Chondrocyte (in vitro differentiated cells): Measurements from ENCODE around the gene LPCAT1. TPM values are rescaled to one million over a fixed set of nuclear protein-coding genes. Genes with fewer than 3 reads are reported as not detected.

Experiments
- DNase-seq: peaks from one replicate; pipeline ENCODE4 v3.0.0; 2021; ENCODE audit warnings: mixed read lengths, low spot score
- H3K27ac Mint-ChIP-seq: one replicate; pipeline ENCODE4 v1.8.0; 2021; ENCODE audit warnings: mild to moderate bottlenecking, moderate library complexity, mixed read lengths; ENCODE audit not compliant: unreplicated experiment
- H3K27me3 Mint-ChIP-seq: 2 replicates; pipeline ENCODE4 v1.8.0; 2021; ENCODE audit warnings: low read depth, mixed read lengths
- H3K36me3 Mint-ChIP-seq: 2 replicates; pipeline ENCODE4 v1.8.0; 2021; ENCODE audit warnings: low read depth, mixed read lengths
- H3K4me1 Mint-ChIP-seq: 2 replicates; pipeline ENCODE4 v1.8.0; 2021; ENCODE audit warnings: low read depth, mild to moderate bottlenecking, mixed read lengths
- H3K4me3 Mint-ChIP-seq: one replicate; pipeline ENCODE4 v1.8.0; 2021; ENCODE audit warnings: mild to moderate bottlenecking, moderate library complexity, mixed read lengths; ENCODE audit not compliant: unreplicated experiment
- H3K9me3 Mint-ChIP-seq: 2 replicates; pipeline ENCODE4 v1.8.0; 2021; ENCODE audit warnings: low read depth, mixed read lengths
- total RNA-seq: library from RNA; stranded (reverse); gene quantifications from 3 replicates; pipeline ENCODE4 v1.2.1, GENCODE V29; 2021
- TF ChIP-seq, protein P1 (sequence below): fragments of 200-600 bp; sonication (generic); IDR thresholded peaks from 2 replicates; pipeline ENCODE4 v1.5.0; 2021; ENCODE audit warnings: antibody characterized with exemption, mild to moderate bottlenecking, moderate library complexity

The LPCAT1 gene
- total RNA-seq, 1 donor from 2014 or later: 49.4 TPM

DNA sequence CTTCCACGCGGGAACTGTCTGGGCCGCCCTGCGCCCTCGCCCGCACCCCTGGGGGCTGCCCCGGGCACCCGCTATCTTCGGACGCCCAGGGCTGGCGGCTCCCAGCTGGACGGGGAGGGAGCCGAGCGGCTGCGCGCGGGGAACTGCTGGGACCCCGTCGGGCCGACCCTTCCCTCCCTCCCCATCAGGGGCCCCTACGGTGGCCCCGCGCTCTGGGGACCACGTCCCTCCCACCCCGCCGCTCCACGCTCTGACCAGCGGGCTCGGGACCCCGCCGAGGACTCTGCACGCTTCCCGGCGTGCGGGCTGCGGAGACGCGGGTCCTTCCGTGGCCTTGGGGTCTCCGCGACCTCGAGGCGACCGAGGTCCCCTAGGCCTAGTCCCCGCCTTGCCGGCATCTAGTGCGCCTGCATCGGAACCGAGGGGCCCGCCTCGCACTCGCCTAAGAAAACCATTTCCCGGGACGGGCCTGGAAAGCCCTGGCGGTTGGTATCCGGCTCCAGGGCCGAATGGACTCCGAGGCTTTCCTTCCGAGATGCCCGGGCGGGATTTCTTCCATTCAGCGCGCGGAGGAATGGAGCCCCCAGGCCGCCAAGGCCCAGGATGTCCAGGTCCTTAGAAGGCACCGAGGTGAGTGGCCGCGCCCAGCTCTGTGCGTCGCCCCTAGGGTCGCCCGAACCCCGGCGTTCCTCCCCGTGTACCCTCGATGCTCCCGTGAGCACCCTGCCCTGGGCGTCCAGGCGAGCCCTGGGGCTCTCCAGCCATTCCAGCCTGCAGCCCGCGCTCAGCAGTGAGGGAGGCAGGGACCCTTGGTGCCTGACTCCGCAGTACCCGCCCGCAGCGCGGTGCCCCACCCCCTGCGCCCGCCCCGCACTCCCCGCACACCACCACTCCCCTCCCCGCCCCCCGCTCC lies 77.8 kb downstream of the LPCAT1 start:
- DNase-seq: peak; percentile 86
- no peak overlapping the region for H3K27ac Mint-ChIP-seq
- peaks cover 6% of the 10 kb centered on the region for H3K4me1 Mint-ChIP-seq
- H3K4me3 Mint-ChIP-seq: no peak overlapping the region
- H3K36me3 Mint-ChIP-seq: peaks cover 2% of the 10 kb centered on the region
- no peaks in the 10 kb centered on the region for H3K9me3 Mint-ChIP-seq
- TF ChIP-seq, protein P1, sequence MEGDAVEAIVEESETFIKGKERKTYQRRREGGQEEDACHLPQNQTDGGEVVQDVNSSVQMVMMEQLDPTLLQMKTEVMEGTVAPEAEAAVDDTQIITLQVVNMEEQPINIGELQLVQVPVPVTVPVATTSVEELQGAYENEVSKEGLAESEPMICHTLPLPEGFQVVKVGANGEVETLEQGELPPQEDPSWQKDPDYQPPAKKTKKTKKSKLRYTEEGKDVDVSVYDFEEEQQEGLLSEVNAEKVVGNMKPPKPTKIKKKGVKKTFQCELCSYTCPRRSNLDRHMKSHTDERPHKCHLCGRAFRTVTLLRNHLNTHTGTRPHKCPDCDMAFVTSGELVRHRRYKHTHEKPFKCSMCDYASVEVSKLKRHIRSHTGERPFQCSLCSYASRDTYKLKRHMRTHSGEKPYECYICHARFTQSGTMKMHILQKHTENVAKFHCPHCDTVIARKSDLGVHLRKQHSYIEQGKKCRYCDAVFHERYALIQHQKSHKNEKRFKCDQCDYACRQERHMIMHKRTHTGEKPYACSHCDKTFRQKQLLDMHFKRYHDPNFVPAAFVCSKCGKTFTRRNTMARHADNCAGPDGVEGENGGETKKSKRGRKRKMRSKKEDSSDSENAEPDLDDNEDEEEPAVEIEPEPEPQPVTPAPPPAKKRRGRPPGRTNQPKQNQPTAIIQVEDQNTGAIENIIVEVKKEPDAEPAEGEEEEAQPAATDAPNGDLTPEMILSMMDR: no peak
- H3K27me3 Mint-ChIP-seq: peaks cover 67% of the 10 kb centered on the region

DNA sequence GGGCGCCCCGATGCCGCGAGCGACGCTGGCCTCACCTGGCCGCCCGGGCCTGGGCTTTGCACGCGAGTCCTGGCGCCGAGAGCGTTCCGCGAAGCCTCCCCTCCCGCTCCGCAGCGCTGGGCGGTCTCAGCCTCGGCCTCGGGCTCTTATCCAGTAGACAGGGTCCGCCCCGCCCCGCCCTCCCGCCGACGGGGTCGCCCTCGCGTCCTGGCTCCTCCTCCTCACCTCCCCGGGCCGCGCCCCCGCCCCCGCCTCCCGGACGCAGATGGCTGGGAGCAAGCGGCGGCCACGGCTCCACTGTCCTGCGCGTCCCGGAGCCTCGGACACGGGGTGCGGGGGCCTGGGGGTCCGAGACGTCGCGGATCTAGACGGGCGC lies 78.5 kb downstream of the LPCAT1 start, which contains the start of gene SLC6A3:
SLC6A3 (minus strand) TSS at position 128 of the 376 bp plus-strand sequence. CDS start 2,243 bp downstream, outside the sequence.
- peak within 1 kb of the TSS; percentile 22 for H3K4me3 Mint-ChIP-seq

DNA sequence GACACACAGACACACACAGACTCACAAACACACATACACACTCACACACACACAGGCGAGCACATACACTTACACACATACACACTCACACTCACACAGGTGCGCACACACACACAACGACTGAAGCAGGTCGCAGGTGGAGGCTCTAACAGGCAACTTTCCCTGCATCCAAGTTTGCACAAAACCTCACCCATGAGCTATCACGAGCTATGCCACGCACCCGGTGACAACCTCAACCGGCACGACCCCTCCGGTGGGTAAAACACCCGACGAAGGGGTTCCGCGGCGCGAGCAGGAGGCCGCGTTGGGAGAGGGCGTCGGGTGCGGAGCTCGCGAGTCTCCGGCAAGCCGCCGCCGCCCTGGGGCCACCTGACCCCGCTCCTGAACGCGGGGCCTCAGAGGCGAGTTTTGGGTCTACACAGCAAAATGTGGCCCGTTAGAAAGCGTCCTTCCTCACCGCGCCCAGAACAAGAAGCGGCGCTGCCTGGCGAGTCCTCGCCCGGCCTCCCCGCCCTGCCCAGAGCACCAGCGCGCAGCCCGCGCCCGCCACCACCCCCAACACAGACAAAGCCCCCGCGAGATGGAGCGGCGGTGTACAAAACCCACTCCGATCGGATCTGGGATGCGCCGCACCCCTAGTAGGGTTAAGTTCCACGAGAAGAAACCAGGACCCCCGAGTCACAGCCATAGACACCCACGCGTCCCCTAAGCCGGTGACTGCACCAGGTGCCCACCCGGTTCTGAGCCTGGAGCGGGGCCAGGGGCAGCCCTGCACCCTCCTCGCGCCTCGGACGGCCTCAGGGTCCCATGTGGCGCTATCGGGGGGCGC lies 79.2 kb downstream of the LPCAT1 start:
- peak; percentile 62 for DNase-seq
- Mint-ChIP-seq H3K27me3 (peaks cover 64% of the 10 kb centered on the region), H3K4me1 (peaks cover 6% of the 10 kb centered on the region), H3K36me3 (peaks cover 4% of the 10 kb centered on the region), H3K4me3 (peak overlapping the region; percentile 22), H3K27ac (no peak overlapping the region), H3K9me3 (peaks cover 9% of the 10 kb centered on the region)
- TF ChIP-seq, protein P1: no peak

More for the DNA sequence above, 78.5 kb downstream of the LPCAT1 start, which contains the start of gene SLC6A3:
- Mint-ChIP-seq H3K36me3 (peaks cover 2% of the 10 kb centered on the region), H3K27me3 (peaks cover 66% of the 10 kb centered on the region), H3K4me1 (peaks cover 6% of the 10 kb centered on the region), H3K9me3 (peaks cover 5% of the 10 kb centered on the region), H3K27ac (no peak within 1 kb of the TSS)
- no peak for DNase-seq
- TF ChIP-seq, protein P1: no peak

DNA sequence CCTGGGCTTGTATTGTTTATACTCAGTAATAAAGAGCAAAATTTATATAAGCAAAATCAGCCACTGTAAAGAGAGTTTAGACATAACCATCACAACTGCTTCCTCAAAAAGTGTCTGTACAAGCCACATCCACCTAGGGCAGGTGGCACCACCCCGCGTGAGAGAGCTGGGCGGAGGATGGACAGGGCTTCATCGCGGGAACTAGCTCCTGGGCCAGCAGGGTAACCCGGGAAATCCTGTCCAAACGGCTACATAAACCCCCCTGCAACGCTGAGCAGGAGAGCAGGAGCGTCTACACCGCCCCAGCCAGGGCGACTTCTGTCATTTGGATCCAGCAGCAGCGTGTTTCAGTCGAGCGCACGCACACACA lies 79.8 kb downstream of the LPCAT1 start:
- Mint-ChIP-seq H3K9me3 (peaks cover 9% of the 10 kb centered on the region), H3K4me1 (peaks cover 6% of the 10 kb centered on the region), H3K36me3 (peaks cover 4% of the 10 kb centered on the region), H3K27me3 (peaks cover 62% of the 10 kb centered on the region), H3K4me3 (no peak overlapping the region), H3K27ac (no peak overlapping the region)
- peak; percentile 59 for DNase-seq
- TF ChIP-seq, protein P1: no peak

DNA sequence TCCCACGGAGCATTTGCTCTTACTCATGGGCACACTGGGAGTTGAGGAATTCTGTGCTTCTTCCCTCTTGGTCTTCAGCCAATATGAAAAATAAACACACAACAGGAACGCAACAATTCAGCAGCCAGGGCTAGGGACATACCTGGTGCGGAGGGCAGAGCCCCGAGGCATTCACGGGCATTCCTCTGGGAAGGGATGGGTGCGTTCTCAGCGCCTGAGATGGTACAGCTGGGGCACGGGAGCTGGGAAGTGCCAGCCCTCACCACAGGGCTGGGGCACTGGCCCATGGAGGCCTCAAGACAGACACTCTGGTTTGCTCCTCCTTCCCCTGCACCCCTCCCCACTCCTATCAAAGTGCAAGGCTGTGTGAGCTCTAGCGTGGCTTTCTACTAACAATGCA lies 80.6 kb downstream of the LPCAT1 start:
- peaks cover 62% of the 10 kb centered on the region for H3K27me3 Mint-ChIP-seq
- H3K4me3 Mint-ChIP-seq: no peak overlapping the region
- TF ChIP-seq, protein P1: no peak
- H3K4me1 Mint-ChIP-seq: peaks cover 6% of the 10 kb centered on the region
- no peak overlapping the region for H3K27ac Mint-ChIP-seq
- H3K36me3 Mint-ChIP-seq: peaks cover 4% of the 10 kb centered on the region
- DNase-seq: peak; percentile 66
- H3K9me3 Mint-ChIP-seq: peaks cover 9% of the 10 kb centered on the region
